ENCODE measurements around the gene ANKEF1.

ANKEF1 gene

DNA sequence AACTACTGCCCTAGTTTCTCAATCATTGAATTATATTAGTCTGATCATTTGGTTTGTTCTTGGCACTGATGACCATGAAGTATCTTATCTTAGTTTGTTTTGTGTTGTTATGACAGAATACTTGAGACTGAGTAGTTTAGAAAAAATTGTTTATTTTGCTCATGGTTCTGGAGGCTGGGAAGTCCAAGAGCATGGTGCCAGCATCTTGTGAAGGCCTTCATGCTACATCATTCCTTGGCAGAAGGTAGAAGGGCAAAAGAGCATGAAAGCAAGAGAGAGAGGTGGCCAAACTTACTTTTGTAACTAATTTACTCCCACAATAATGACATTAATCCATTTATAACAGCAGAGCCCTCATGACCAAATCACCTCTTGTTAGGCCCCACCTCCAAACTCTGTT lies 40.1 kb upstream of the ANKEF1 start:
- no peak overlapping the region for H3K4me3 ChIP-seq (replicated peaks; ENCODE audit: low read depth, low read length)
- TF ChIP-seq, protein P1, sequence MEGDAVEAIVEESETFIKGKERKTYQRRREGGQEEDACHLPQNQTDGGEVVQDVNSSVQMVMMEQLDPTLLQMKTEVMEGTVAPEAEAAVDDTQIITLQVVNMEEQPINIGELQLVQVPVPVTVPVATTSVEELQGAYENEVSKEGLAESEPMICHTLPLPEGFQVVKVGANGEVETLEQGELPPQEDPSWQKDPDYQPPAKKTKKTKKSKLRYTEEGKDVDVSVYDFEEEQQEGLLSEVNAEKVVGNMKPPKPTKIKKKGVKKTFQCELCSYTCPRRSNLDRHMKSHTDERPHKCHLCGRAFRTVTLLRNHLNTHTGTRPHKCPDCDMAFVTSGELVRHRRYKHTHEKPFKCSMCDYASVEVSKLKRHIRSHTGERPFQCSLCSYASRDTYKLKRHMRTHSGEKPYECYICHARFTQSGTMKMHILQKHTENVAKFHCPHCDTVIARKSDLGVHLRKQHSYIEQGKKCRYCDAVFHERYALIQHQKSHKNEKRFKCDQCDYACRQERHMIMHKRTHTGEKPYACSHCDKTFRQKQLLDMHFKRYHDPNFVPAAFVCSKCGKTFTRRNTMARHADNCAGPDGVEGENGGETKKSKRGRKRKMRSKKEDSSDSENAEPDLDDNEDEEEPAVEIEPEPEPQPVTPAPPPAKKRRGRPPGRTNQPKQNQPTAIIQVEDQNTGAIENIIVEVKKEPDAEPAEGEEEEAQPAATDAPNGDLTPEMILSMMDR (IDR thresholded peaks at IDR 0.05; ENCODE audit: insufficient read depth, low read length, poor library complexity, severe bottlenecking) = no peak
- DNase-seq (ENCODE audit: extremely low read depth, insufficient read length) = no peak
- no peaks in the 10 kb centered on the region for H3K36me3 ChIP-seq (ENCODE audit: control insufficient read depth, insufficient read depth, low read length)
- no peaks in the 10 kb centered on the region for H3K27me3 ChIP-seq (replicated peaks; ENCODE audit: control insufficient read depth, insufficient read depth, low read length)

DNA sequence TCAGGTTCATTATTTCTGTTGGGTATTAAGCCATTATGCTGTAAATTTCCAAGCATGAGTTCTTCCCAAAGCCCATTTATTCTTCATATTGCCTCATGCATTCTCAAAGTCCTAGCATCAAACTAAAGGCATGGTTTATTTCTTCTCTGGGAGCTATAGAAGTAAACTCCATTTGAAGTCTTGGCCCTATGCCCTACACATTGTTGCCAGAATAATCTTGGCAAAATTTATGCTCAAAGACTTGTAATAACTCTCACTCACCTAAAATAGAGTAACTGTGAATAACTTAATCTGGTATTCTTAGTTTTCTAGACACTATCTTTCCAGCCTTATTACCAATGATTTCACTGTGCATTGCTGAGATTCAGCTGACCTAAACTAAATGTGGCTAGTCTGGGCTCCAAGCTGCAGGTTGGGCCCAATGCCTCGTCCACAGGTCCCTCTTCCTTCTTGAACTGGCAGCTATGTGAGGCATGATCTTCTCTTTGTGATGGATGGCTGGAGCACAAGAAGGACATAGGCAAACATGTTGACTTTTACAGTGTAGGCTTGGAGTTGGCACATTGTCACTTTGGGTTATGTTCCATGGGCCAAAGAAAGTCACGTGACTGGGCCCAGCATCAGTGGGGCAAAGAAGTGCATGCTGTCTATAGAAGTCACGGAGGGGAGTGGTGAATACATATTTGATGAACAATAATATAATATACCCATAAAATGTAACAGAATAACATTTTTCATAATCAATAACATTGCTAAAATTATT lies 39.1 kb upstream of the ANKEF1 start:
- TF ChIP-seq, protein P1 (IDR thresholded peaks at IDR 0.05; ENCODE audit: insufficient read depth, low read length, poor library complexity, severe bottlenecking) = no peak
- Histone ChIP-seq H3K4me3 (replicated peaks; ENCODE audit: low read depth, low read length) (no peak overlapping the region), H3K27me3 (replicated peaks; ENCODE audit: control insufficient read depth, insufficient read depth, low read length) (no peaks in the 10 kb centered on the region), H3K36me3 (ENCODE audit: control insufficient read depth, insufficient read depth, low read length) (no peaks in the 10 kb centered on the region)
- no peak for DNase-seq (ENCODE audit: extremely low read depth, insufficient read length)

DNA sequence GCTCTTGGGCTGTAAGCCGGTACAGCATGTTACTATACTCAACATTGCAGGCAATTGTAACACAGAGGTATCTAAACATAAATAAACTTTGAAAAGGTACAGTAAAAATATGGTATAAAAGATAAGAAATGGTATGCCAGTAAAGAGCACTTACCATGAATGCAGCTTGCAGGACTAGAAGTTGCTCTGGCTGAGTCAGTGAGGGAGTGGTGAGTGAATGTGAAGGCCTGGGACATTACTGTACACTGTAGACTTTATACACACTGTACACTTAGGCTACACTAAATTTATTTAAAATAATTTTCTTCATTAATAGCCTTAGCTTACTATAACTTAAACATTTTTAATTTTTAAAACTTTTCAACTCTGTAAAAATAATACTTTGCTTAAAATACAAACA lies 37.8 kb upstream of the ANKEF1 start:
- no peaks in the 10 kb centered on the region for H3K27me3 ChIP-seq (replicated peaks; ENCODE audit: control insufficient read depth, insufficient read depth, low read length)
- DNase-seq (ENCODE audit: extremely low read depth, insufficient read length) = no peak
- no peaks in the 10 kb centered on the region for H3K36me3 ChIP-seq (ENCODE audit: control insufficient read depth, insufficient read depth, low read length)
- TF ChIP-seq, protein P1 (IDR thresholded peaks at IDR 0.05; ENCODE audit: insufficient read depth, low read length, poor library complexity, severe bottlenecking) = no peak
- H3K4me3 ChIP-seq (replicated peaks; ENCODE audit: low read depth, low read length) = no peak overlapping the region

DNA sequence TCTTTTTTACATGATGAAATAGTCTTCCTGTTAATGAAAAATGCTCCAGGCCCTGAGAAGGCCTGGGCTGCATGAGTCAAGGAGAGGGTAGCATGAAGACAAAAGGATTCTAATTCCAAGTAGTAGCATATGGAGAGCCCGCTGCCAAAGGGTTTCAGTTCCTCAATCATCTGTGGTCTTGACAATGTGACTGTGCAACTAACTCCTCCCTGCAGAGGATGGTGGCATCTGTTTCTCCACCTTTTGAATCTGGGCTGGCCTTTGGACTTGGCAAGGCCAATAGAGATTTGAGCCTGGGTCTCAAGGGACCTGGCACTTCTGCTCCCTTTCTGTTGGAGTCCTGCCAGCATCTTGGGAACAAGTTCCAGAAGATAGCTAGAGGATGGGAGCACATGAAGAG lies 35.1 kb upstream of the ANKEF1 start:
- H3K36me3 ChIP-seq (ENCODE audit: control insufficient read depth, insufficient read depth, low read length) = no peaks in the 10 kb centered on the region
- TF ChIP-seq, protein P1 (IDR thresholded peaks at IDR 0.05; ENCODE audit: insufficient read depth, low read length, poor library complexity, severe bottlenecking) = no peak
- no peak for DNase-seq (ENCODE audit: extremely low read depth, insufficient read length)
- H3K4me3 ChIP-seq (replicated peaks; ENCODE audit: low read depth, low read length) = no peak overlapping the region
- H3K27me3 ChIP-seq (replicated peaks; ENCODE audit: control insufficient read depth, insufficient read depth, low read length) = no peaks in the 10 kb centered on the region

DNA sequence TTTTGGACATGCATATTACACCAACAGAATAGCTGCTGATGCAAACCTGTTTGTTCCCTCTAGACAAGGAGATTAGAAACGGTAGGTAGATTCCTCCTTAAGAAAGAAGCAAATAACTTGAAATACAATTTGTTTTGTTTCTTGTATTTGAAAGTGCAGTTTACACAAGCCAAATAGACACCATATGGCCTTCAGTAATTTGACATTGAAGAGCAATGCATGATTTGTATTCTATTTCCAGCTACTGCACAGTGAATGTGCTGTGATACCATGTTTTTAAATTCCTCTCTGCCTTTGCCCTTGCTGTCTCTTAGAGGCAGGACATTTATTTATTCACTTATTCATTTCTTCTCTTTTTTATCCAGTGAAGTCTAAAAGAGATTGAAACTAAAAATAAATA lies 31.9 kb upstream of the ANKEF1 start:
- no peak overlapping the region for H3K4me3 ChIP-seq (replicated peaks; ENCODE audit: low read depth, low read length)

More for the DNA sequence above, 31.9 kb upstream of the ANKEF1 start:
- TF ChIP-seq, protein P1 (IDR thresholded peaks at IDR 0.05; ENCODE audit: insufficient read depth, low read length, poor library complexity, severe bottlenecking) = no peak
- Histone ChIP-seq H3K27me3 (replicated peaks; ENCODE audit: control insufficient read depth, insufficient read depth, low read length) (no peaks in the 10 kb centered on the region), H3K36me3 (ENCODE audit: control insufficient read depth, insufficient read depth, low read length) (no peaks in the 10 kb centered on the region)
- no peak for DNase-seq (ENCODE audit: extremely low read depth, insufficient read length)

Measured in GM06990 (cell line).